GM12801 (cell line): ENCODE data around the gene OTOR.

Source experiments
- TF ChIP-seq, protein P1 (sequence below): IDR thresholded peaks from one replicate; pipeline ENCODE4 v1.5.1; 2011; ENCODE audit warnings: control low read depth; ENCODE audit not compliant: insufficient read length; ENCODE audit errors: extremely low read depth

Gene OTOR

DNA sequence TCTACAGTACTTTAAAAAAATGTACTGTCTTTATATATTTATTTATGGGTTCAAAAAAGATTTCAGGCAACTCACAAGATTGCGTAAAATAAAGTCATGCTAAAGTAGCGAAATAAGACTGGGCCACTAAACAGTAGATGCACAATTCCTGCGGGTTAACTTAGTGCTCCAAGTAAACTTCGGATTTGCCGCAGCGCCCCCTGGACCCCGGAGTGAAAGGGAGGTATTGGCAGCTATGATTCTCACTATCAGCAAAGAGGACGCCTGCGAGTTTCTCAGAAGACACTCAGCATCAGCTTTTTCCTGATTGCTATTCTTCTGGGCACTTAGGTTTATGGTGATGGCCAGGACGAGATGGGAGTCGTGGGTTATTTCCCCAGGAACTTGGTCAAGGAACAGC is 1.4 kb downstream of the OTOR start:
- TF ChIP-seq, protein P1, sequence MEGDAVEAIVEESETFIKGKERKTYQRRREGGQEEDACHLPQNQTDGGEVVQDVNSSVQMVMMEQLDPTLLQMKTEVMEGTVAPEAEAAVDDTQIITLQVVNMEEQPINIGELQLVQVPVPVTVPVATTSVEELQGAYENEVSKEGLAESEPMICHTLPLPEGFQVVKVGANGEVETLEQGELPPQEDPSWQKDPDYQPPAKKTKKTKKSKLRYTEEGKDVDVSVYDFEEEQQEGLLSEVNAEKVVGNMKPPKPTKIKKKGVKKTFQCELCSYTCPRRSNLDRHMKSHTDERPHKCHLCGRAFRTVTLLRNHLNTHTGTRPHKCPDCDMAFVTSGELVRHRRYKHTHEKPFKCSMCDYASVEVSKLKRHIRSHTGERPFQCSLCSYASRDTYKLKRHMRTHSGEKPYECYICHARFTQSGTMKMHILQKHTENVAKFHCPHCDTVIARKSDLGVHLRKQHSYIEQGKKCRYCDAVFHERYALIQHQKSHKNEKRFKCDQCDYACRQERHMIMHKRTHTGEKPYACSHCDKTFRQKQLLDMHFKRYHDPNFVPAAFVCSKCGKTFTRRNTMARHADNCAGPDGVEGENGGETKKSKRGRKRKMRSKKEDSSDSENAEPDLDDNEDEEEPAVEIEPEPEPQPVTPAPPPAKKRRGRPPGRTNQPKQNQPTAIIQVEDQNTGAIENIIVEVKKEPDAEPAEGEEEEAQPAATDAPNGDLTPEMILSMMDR, result no peak

DNA sequence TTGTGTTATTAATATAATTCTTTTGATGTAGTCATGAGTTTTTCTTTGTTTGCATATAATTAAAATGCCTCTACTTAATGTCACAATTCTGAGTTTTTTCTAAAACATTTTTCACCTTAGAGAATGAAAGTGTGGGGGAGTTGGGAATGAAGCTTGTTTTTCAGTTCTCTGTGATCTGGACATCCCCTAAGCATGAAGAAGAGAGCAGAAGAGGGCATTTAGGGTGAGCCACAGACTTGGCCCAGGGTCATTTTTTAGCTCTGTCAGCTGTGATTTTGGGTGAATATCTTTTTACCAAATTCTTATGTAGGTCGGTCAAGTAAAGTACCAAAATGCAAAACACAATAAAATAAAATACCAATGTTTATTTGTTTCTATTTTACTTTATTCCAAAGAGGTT is 3.9 kb downstream of the OTOR start:
- TF ChIP-seq, protein P1, result no peak

DNA sequence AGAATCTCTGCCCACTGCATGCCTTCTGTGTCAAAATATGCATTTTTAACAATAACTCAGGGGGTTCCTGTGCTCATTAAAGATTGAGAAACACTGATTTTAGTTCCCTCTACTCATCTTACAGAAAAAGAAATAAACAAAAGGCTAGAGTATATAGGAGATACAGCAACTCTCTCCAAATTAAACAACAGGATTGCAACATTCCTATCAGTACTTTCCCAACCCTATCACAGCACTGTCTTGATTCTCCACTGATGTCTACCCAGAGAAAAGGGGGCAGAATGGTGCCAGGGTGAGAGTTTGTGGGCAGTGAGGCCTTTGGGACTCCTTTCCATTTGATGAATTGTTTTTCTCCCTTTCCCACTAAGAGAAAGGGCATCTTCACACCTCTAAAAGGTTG is 4.7 kb downstream of the OTOR start:
- TF ChIP-seq, protein P1, result no peak

DNA sequence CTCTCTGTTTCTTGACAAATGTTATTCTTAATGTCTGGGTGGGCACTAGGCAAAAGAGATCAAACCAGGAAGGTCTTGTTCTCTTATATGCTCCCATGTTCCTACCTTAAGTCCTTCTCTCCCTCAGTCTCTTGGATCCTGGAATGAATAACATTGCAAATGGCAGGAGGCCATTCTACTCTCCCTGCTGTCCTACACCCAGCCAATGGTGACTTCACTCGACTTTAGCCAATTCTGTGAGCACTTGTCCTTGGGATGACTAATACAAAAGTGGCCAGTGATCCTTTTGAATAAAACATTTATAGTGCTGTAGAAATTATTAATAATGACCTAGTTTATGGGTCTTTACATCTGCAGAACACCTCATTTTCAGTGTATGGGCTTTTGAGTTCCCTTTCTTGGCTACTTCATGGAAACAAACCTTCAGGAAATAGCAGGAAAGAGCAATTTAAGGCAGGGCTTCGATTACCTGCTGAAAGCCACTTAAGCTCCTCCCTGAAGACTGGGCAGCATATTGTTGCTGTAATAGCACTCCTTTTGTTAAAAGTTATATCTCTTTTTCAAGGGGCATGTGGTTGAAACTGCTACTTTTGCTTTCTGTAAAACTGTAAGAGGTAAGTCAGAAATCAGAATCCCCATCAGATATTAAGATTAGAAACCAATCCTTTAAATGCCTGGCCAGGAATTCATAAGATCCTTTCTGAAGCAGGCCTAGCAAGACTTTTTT is 10.5 kb downstream of the OTOR start:
- TF ChIP-seq, protein P1, result no peak

DNA sequence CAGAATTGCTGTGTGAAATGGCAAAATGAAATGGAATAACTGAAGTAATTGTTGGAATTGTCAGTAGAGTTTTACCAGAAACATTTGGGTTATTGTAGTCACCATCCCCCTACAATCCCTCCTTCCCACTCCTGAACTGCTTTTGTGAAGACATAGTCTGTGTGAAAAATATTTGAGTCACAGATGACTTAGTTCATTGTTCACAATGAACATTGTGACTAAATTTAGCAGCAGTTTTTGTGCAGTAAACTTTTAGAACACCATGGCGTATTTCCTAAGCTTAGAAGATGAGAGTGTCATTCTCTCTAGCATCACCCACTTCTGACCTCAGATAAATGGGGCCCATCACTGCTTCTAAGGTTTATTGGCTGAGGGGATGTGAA is 11.0 kb downstream of the OTOR start:
- TF ChIP-seq, protein P1, result no peak

DNA sequence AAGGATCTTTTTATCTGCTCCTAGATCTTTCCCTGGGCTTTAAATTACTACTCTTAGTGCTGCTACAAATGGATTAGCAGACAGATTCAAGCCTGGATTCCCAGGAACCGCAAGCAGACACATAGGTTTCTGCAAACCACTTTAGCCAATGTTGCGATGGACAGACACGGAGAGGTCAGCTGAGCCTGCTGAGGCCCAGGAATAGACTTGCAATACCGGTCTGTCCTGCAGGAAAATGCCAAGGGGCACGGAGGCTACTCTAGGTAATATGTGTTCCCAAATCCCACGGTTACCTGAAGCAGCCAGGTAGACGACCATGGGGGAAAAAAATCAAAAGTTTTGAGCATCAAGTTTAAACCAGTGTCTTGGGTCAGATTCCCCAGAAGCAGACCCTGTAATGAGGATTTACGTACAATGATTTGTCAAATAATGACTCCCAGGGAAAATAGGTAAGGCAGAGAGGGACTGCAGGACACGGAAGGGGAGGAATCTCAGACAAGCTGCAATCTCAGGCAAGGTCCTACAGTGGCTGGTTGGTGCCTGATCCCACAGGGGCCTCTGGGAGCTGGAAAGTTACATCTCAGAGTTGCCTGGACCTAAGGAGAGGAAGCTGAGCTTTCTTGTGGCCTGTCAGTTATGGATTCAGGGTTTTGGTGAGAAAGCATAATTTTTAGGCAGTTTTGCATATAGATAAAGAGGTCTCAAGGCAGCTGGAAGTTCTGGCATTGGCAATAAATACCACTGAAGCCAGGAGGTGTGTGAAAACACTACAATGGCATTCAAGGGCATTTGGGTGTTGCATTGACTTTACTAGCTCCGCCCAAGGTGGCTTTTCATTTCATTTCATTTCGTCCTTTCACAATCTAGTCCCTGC is 12.5 kb downstream of the OTOR start:
- TF ChIP-seq, protein P1, result no peak

DNA sequence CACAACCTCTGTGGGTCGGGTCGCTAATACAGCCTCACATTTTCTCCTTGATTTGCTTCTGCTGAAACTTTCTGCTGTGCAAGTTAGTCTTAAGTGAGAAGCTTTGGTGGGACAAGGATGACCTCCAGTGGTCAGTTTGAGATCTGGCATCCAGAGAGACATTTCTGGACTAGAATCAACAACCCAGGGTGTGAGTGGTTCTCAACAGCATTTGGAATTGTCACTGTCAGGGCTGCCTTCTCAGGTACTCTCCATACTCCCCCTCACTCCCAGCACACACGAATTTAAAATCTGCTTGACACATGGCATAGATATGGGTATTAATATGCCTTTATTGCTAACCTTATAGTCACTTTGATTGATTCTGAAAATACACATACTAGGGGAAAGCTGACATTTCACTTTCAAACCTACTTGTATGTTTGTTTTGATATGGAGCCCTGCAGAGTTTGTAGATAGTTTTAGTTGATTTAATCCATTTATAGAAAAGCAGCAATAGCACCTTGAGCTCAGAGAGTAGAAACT is 13.2 kb downstream of the OTOR start:
- TF ChIP-seq, protein P1, result no peak
